ENCODE results near the gene GULP1. TPM values are rescaled to one million over a fixed set of nuclear protein-coding genes. Genes with fewer than 3 reads are reported as not detected.
A peak's percentile ranks its signal among the peaks of the same experiment; 100 is the strongest.

GULP1 gene
- total RNA-seq, 2 donors from 2014 or later = 15.3 to 26.5 TPM

GRCh38 chr2:188523919-188524318, 232.2 kb downstream of the GULP1 start:
- WGBS, 2 experiments (ENCODE audit: insufficient coverage in 1 of 2, insufficient read length in 1 of 2) = 100% methylated on average over 1 of the region's 1 CpG
- H3K9ac ChIP-seq (ENCODE audit: extremely low read depth, low read length, poor library complexity, severe bottlenecking) = no peak overlapping the region
- Mint-ChIP-seq H3K27me3 (ENCODE audit: insufficient read depth) (no peaks in the 10 kb centered on the region), H3K36me3 (ENCODE audit: low read depth) (no peaks in the 10 kb centered on the region), H3K27ac (no peak overlapping the region), H3K9me3 (no peaks in the 10 kb centered on the region), H3K4me1 (peaks cover 8% of the 10 kb centered on the region), H3K4me3 (no peak overlapping the region)
- H3K4me3 ChIP-seq (ENCODE audit: low read length) = no peak overlapping the region
- H3K36me3 ChIP-seq (ENCODE audit: control insufficient read depth, insufficient read depth, low read length) = no peaks in the 10 kb centered on the region
- no peaks in the 10 kb centered on the region for H3K9me3 ChIP-seq (ENCODE audit: control insufficient read depth, low read length)
- no peak overlapping the region for H3K27ac ChIP-seq (ENCODE audit: low read depth, low read length)
- no peaks in the 10 kb centered on the region for H3K4me1 ChIP-seq (ENCODE audit: control insufficient read depth, insufficient read depth, low read length)
- H3K27me3 ChIP-seq (ENCODE audit: control insufficient read depth, insufficient read depth, low read length, poor library complexity, severe bottlenecking) = no peaks in the 10 kb centered on the region
- TF ChIP-seq CTCF (conservative IDR thresholded peaks at IDR 0.05) = no peak
- DNase-seq = no peak

DNA sequence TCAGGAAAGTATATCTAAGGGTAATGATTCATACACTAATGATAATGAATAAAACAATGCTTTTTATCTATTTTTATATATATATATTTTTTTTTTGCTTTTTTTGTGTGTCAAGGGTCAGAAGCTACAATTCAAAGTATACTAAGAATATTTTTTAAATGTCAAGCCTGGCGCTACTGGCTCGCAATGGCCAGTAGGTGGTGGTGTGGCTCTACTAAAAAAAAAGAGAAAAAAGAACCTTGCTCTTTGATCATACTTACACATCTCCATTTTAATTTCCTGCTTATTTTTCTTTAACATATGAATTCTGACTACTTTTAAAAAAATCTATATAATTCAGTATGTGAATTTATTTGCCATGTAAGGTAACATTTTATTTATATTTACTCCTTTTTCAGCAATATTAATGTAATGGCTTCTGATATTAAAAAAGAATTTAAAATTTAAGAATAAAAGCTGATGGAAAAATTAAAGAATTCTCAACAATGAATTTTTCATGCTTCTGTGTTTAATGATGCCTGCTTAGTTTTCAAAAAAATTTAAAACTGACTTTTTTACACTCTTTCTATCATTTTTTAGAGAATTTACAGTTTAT, 232.9 kb downstream of the GULP1 start:
- Histone ChIP-seq H3K27ac (ENCODE audit: low read depth, low read length) (no peak overlapping the region), H3K36me3 (ENCODE audit: control insufficient read depth, insufficient read depth, low read length) (no peaks in the 10 kb centered on the region), H3K4me3 (ENCODE audit: low read length) (no peak overlapping the region), H3K4me1 (ENCODE audit: control insufficient read depth, insufficient read depth, low read length) (no peaks in the 10 kb centered on the region), H3K9ac (ENCODE audit: extremely low read depth, low read length, poor library complexity, severe bottlenecking) (no peak overlapping the region), H3K9me3 (ENCODE audit: control insufficient read depth, low read length) (peaks cover 5% of the 10 kb centered on the region), H3K27me3 (ENCODE audit: control insufficient read depth, insufficient read depth, low read length, poor library complexity, severe bottlenecking) (no peaks in the 10 kb centered on the region)
- no peak overlapping the region for H3K4me3 Mint-ChIP-seq
- H3K27ac Mint-ChIP-seq = no peak overlapping the region
- H3K36me3 Mint-ChIP-seq (ENCODE audit: low read depth) = peaks cover 3% of the 10 kb centered on the region
- peaks cover 8% of the 10 kb centered on the region for H3K4me1 Mint-ChIP-seq
- WGBS, 2 experiments (ENCODE audit: insufficient coverage in 1 of 2, insufficient read length in 1 of 2) = 6% methylated on average over 2 of the region's 2 CpGs; no CpG with 5 or more reads in 1 of the 2 experiments
- TF ChIP-seq CTCF (conservative IDR thresholded peaks at IDR 0.05) = peak; percentile 95
- no peaks in the 10 kb centered on the region for H3K27me3 Mint-ChIP-seq (ENCODE audit: insufficient read depth)
- no peak for DNase-seq
- peaks cover 4% of the 10 kb centered on the region for H3K9me3 Mint-ChIP-seq

GRCh38 chr2:188526701-188527100, 235.0 kb downstream of the GULP1 start:
- Mint-ChIP-seq H3K4me1 (peaks cover 8% of the 10 kb centered on the region), H3K27ac (peak overlapping the region; percentile 28), H3K27me3 (ENCODE audit: insufficient read depth) (no peaks in the 10 kb centered on the region), H3K4me3 (no peak overlapping the region), H3K36me3 (ENCODE audit: low read depth) (peaks cover 3% of the 10 kb centered on the region), H3K9me3 (peaks cover 4% of the 10 kb centered on the region)
- H3K27ac ChIP-seq (ENCODE audit: low read depth, low read length) = peak overlapping the region; percentile 80
- H3K36me3 ChIP-seq (ENCODE audit: control insufficient read depth, insufficient read depth, low read length) = no peaks in the 10 kb centered on the region
- no peak overlapping the region for H3K9ac ChIP-seq (ENCODE audit: extremely low read depth, low read length, poor library complexity, severe bottlenecking)
- H3K4me1 ChIP-seq (ENCODE audit: control insufficient read depth, insufficient read depth, low read length) = no peaks in the 10 kb centered on the region
- H3K4me3 ChIP-seq (ENCODE audit: low read length) = no peak overlapping the region
- DNase-seq = no peak
- no peak for TF ChIP-seq CTCF (conservative IDR thresholded peaks at IDR 0.05)
- no peaks in the 10 kb centered on the region for H3K27me3 ChIP-seq (ENCODE audit: control insufficient read depth, insufficient read depth, low read length, poor library complexity, severe bottlenecking)
- peaks cover 11% of the 10 kb centered on the region for H3K9me3 ChIP-seq (ENCODE audit: control insufficient read depth, low read length)

Data from endodermal cell (in vitro differentiated cells).